Kidney tubule cell (primary cell): Measurements from ENCODE around the gene ZFP92.
"Not testable (repeated sequence)": the region's sequence is repeated elsewhere in the genome, so short reads cannot be mapped to it uniquely, and the experiment has no call there.

ENCODE experiments used
- DNase-seq: peaks from one replicate; pipeline ENCODE4 v3.0.0-alpha.2; 2018; ENCODE audit warnings: low spot score

ZFP92 gene

DNA sequence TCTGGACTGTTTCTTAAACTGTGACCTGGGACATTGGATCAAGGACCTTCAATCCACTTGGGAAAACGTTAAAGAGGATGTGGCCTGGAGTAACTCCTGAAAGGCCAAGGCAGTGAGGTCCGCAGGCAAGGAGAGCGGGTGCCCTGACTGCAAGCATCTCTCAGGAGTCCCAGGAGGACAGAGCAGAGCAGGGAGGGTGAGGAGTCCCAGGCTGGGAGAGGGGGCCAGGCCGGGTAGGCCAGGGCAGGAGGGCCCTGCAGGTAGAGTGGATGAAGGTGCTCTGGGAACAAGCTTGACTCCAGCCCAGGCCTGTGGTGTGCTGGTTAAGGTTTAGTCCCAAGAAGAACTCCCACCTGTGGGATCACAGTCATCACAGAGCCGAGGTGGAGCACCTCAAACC, 23.9 kb upstream of the ZFP92 start:
- DNase-seq = no peak

DNA sequence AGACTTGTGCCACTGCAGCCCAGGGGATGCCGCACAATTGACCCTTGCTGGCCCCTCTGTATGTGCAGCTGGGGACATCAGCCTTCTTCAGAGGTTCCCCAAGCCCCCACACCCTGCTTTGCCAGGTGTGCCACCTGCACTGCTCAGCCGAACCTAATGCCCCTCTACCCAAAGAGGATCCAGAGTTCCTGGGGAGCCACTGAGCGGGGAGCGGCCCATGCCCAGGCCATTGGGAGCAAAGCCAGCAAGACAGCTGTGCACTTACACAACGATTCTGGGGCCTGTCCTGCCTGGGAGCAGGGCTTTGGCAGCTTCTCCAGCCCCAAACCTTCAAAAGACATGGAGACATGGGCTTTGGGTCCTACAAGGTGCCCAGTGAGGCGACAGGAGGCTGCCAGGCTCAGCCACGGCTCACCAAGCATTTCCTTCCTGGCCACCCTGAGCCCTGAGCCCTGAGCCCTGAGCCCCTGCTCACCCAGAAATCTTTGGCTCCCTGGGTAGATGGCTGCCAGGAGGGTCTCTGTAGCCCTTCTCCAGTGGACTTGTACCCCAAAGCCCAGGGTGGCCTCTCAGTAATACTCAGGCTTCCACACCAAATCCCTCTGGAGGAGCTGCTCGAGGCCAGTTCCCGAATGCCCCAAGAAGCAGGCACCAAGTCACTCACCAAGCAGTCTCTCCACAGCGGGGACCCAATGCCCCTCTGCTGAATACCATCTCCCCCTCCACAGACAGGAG, 23.1 kb upstream of the ZFP92 start:
- DNase-seq = no peak

GRCh38 chrX:153388722-153389459, 22.4 kb upstream of the ZFP92 start:
- no peak for DNase-seq

- DNase-seq = not testable (repeated sequence)
These were observed 21.9 kb upstream of the ZFP92 start for GRCh38 chrX:153389460-153389768.

- no peak for DNase-seq
These were observed 18.5 kb upstream of the ZFP92 start for GRCh38 chrX:153392642-153393321.

GRCh38 chrX:153394612-153395011, 16.7 kb upstream of the ZFP92 start:
- DNase-seq = no peak

DNA sequence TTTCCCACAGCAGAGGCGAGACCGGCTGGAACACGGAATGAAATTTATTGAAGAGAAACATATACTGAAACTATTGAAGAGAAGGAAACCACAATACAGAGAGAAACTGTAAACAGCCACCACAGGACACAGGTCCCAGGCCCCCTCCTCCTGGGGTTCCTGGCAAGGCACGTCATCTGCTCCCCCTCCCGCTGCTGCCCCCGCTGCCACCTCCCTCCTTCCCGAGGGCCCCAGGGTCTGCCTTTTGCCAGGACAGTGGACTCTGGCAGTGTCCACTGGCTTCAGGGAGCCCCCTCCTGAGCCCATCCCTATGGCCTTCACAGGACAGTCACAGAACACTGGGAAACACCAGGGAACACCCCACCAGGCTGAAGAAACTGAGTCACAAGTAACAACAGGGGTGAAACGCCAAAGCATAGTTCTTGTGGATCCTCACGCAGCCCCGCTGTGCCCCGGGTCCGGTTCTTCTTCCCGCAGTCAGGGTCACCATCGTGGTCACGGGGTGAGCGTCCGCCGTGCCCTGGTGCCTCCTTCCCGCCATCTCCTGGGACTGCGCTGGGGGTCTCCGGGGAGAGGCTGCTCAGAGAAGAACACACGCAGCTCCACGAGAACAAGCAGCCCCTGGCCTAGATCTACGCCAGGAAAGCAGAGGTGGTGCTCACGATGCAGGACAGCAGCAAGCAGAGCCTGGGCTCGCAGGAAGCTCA, 15.5 kb upstream of the ZFP92 start:
- DNase-seq = no peak

DNA sequence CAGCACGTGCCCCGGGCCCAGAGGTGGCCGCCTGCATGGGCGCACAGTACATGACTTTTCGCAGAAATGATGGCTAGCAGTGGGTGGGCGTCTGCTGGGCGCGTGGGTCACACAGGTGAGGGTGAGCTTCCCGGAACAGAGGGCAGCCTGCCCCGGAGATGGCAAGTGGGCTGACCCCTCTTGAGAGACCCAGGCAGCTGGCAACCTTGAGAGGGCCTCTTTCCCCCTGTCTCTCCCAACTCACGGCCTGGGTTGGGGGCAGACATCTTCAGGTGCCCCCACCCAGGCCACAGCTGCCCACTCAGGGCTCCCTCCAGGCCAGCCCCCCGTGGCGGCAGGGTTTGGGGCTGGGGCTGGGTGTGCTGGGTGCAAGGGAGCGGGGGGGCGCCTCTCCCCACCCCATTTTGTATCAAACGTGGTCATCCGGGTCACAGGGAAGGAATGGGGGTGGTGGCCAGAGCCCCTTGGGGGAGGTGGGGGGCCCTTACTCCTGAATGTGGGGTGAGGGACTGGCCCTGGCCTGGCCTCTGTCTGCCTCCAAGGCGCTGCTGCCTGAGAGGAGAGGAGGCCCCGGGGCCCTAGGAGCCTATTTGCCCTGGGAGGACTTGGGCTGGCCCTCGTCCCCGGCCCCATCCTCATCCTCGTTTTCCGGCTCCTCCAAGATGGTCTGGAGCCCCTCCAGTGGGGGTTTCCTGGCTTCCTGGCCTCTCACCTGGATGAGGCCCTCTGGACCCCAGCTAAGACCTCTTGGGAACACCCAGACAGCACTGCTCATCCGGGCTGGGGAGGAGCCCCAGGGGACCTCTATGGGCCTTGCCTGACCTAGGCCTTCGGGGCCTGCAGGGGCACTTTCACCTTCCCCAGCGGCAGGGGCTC, 14.7 kb upstream of the ZFP92 start:
- no peak for DNase-seq

DNA sequence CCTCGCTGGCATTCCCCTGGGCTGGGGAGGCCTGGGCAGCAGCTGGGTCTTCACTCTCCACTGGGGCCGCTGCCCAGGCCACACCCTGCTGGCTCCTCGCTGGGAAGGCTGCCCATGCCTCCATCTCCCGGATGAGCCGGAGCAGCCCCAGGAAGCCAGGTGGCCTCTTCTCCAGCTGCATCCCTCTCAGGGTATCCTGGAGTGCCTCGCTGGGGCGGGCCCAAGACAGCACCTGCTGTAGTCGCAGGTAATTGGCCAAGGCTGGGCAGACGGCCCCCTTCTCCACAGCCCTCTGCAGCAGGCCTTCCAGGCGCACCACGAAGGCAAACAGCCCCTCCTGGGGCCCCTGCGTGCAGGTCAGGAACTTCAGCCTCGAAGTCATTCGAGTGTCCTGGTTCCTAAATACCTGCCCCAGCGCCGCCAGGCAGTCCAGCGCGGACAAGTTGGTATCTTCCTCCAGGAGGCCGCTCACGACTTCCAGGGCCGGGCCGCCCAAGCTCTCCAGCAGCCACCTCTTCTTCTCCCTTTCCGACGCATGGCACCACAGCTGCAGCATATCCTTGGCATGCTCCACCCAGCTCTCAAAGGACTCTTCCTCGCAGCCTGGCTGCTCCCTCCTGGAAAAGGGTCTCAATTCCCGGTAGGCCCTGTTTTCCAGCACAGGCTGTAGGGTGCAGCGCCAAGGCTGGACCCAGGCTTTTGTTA, 13.9 kb upstream of the ZFP92 start:
- DNase-seq = no peak

DNA sequence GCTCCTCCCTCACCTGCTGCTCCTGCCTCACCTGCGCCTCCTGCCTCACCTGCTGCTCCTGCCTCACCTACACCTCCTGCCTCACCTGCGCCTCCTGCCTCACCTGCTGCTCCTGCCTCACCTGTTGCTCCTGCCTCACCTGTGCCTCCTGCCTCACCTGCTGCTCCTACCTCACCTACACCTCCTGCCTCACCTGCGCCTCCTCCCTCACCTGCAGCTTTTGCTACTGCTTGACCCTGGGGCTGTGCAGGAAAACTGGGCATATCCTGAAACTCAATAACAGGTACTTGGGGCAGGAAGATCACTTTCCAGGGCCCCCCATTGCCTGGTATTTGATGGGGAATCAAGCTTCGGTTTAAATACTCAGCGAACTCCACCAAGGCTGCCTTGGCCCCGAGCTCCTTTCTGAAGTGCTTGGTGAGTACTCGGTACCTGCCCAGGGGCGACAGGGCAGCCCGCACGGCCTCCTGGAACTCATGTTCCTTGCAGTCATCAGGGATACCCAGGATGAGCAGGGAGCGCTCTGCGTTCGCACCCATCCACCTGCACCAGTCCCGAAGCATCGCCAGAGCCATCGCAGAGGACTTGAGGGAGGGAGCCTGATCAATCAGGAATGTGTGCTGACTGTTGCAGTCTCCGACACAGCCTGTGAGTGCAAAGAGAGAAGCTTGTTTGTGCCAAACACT, 12.9 kb upstream of the ZFP92 start:
- no peak for DNase-seq

DNA sequence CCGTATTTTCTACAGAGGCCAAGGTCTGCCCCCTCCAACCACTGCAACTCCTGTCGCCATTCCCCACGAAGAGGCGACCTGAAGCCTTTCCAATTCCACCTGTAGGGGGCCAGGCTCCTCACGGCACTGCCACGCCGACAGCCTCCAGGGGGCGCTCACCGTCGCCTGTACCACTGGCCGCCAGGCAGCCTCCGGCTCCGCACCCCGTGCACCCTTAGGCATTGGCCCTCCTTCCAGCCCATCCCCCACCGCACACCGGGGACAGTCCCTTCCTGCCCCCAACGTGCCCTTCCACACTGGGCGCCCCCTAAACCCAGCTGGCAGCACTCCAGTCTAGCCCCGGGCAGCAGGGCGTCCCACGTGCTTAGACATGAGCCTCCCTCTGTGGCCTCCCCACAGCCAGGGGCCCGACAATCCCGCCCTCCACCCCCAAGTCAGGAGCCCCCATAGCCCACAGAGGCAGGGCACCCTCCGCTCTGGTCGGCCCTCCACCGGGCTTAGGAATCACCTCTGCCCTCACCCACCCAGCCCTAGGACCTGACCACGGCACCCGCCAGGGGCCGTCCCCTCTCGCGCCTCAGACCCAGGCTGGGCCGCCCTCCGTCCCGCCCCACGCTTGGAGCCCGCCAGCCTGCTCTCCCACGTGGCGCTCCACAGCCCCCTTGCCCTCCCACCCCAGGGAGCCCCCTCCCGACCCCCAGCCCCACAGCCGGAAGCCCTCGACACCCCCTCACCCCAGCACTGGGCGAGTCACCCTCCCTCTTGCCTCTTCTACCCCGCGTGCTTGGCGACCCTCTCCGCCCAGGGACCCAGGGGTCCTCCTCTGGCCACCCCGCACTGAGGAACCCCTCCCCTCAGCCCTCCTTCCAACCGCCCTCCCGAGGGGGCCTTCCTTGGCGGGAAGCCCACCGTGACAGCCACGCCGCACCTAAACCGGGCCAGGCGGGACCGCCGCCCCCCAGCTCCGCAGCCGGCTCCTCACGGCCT, 10.8 kb upstream of the ZFP92 start:
- DNase-seq = peak; percentile 31

DNA sequence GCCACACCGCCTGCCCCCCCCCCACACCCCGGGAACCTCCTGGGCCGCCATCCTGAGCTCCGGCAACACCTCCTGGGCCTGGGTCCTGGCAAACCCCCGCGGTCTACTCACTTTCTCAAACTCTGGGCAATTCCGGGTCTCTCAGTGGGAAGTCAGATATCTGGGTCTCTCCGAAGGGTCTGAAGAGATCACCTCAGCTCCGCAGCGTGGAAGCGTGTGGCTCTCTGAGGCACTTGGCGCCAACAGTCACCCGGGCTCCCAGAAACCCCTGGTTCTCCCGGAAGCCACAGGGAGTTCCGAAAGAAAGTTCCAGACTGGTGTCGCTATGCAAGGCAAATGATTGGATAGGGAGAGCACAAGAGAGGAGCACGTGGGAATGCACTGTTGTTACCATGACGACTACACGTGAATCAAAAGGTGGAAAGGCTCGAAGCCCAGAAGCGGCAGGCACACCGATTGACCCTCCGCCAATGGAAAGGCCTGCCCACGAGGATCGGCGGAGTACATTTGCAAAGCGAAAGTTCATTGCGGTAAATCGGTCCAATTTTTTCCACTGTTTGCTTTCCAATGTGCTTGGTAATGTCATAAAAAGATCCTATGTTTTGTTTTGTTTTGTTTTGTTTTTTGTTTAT, 10.0 kb upstream of the ZFP92 start, which contains the start of gene PNMA6E:
Gene PNMA6E, minus strand, starts transcription at position 218 of the 632 bp plus-strand sequence. CDS start 2,501 bp downstream, outside the sequence.
- DNase-seq = no peak

- DNase-seq = not testable (repeated sequence)
These were observed 6.9 kb upstream of the ZFP92 start for GRCh38 chrX:153404333-153404732.

- DNase-seq = no peak
These were observed 5.8 kb upstream of the ZFP92 start for GRCh38 chrX:153405426-153405825.

- DNase-seq = no peak
These were observed 5.3 kb upstream of the ZFP92 start for GRCh38 chrX:153406011-153406410.

- DNase-seq = no peak
These were observed 4.4 kb upstream of the ZFP92 start for GRCh38 chrX:153406903-153407302.

GRCh38 chrX:153407736-153408135, 3.5 kb upstream of the ZFP92 start:
- DNase-seq = no peak

GRCh38 chrX:153408221-153408721, 3.0 kb upstream of the ZFP92 start:
- no peak for DNase-seq
